Measurements from ENCODE around the gene SORCS3. TPM values are rescaled to one million over a fixed set of nuclear protein-coding genes. Genes with fewer than 3 reads are reported as not detected.

SORCS3 gene
- total and polyA plus RNA-seq, 10 of the 15 experiments (the other 5 are each of a cell fraction or from before 2014, with no cell fraction given) = 0.01 to 0.04 (median 0.02) TPM; not detected in 7

GRCh38 chr10:104922810-104923209, 281.7 kb downstream of the SORCS3 start (continued):
- TF ChIP-seq HSF1 (IDR thresholded peaks at IDR 0.05; ENCODE audit: low read depth, low read length) = no peak

DNA sequence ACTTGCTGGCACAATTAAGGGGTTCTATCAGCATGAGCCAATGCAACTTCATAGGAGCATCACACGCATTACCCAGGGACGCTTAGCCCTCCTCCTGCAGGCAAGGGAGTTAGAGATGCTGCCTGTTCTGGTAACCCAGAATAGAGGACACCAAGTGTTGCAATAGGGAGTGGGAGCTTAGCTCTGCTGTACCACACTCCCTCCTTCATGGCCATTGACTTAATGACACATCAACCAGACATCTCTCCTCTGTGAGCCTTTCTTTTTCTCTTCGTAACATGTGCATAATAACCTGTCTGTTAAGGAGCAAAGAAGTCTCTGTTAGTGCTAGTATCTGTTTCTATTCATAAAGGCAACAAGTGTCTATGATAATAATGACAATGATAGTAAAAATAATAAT, 282.4 kb downstream of the SORCS3 start:
- SMC1A ChIA-PET (ENCODE audit: uncharacterized antibody, unreplicated experiment) = interaction anchor here (0.7 to 1.6 kb wide), 4 partner anchors 16 to 83 kb away, joined by 3 to 4 read pairs (median 3); no protein-coding TSS in a partner anchor
- H3K79me2 ChIP-seq (ENCODE audit: control insufficient read depth, insufficient read depth, low read length) = no peaks in the 10 kb centered on the region
- intact Hi-C loops (cut with micrococcal nuclease; ENCODE audit: unreplicated experiment) = no loop called here
- no peaks in the 10 kb centered on the region; a peak in 1 of 4 replicates for H3K36me3 ChIP-seq (ENCODE audit: control insufficient read depth in 2 of 2, insufficient read depth in 2 of 2, low read length in 1 of 2)
- ATAC-seq (no peak), FAIRE-seq (peak; percentile 59), DNase-seq (ENCODE audit: low read depth, low spot score) (no peak)
- in situ Hi-C loops (cut with MboI) = no loop called here
- H4K20me1 ChIP-seq (ENCODE audit: control insufficient read depth, insufficient read depth) = no peaks in the 10 kb centered on the region
- no peak overlapping the region for H3K4me2 ChIP-seq (ENCODE audit: control insufficient read depth, insufficient read depth)
- H2AFZ ChIP-seq (ENCODE audit: control insufficient read depth, low read depth, low read length) = no peak overlapping the region
- RAD21 ChIA-PET (ENCODE audit: unreplicated experiment) = interaction anchor here (1.5 kb wide), 1 partner anchor 156 kb away, joined by 4 read pairs; no protein-coding TSS in a partner anchor
- no peak overlapping the region for H3K27ac ChIP-seq (ENCODE audit: control insufficient read depth, insufficient read depth)
- BruUV-seq (replicated peaks) = no TSS peak
- H3K27me3 ChIP-seq (replicated peaks in 1 of 2; ENCODE audit: control insufficient read depth in 2 of 2, insufficient read depth in 2 of 2, low read length in 1 of 2) = no peaks in the 10 kb centered on the region
- TF ChIP-seq FOXK2 (IDR thresholded peaks at IDR 0.05) (no peak), MEF2A (IDR thresholded peaks at IDR 0.05; ENCODE audit: insufficient read depth, low read depth, low read length) (no peak), CHD1 (IDR thresholded peaks at IDR 0.05; ENCODE audit: low read depth, low read length) (no peak), IKZF1 (conservative IDR thresholded peaks at IDR 0.05) (no peak), TARDBP (IDR thresholded peaks at IDR 0.05; ENCODE audit: borderline replicate concordance) (no peak), PRDM15 (CRISPR knock-in tag; IDR thresholded peaks at IDR 0.05) (no peak)
- TF ChIP-seq, protein P1, sequence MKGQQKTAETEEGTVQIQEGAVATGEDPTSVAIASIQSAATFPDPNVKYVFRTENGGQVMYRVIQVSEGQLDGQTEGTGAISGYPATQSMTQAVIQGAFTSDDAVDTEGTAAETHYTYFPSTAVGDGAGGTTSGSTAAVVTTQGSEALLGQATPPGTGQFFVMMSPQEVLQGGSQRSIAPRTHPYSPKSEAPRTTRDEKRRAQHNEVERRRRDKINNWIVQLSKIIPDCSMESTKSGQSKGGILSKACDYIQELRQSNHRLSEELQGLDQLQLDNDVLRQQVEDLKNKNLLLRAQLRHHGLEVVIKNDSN (IDR thresholded peaks at IDR 0.05; ENCODE audit: borderline replicate concordance, extremely low read length, insufficient read depth, low read depth, low read length) = no peak
- TF ChIP-seq, protein P2, sequence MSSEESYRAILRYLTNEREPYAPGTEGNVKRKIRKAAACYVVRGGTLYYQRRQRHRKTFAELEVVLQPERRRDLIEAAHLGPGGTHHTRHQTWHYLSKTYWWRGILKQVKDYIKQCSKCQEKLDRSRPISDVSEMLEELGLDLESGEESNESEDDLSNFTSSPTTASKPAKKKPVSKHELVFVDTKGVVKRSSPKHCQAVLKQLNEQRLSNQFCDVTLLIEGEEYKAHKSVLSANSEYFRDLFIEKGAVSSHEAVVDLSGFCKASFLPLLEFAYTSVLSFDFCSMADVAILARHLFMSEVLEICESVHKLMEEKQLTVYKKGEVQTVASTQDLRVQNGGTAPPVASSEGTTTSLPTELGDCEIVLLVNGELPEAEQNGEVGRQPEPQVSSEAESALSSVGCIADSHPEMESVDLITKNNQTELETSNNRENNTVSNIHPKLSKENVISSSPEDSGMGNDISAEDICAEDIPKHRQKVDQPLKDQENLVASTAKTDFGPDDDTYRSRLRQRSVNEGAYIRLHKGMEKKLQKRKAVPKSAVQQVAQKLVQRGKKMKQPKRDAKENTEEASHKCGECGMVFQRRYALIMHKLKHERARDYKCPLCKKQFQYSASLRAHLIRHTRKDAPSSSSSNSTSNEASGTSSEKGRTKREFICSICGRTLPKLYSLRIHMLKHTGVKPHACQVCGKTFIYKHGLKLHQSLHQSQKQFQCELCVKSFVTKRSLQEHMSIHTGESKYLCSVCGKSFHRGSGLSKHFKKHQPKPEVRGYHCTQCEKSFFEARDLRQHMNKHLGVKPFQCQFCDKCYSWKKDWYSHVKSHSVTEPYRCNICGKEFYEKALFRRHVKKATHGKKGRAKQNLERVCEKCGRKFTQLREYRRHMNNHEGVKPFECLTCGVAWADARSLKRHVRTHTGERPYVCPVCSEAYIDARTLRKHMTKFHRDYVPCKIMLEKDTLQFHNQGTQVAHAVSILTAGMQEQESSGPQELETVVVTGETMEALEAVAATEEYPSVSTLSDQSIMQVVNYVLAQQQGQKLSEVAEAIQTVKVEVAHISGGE (CRISPR knock-in tag; IDR thresholded peaks at IDR 0.05) = no peak
- WGBS (ENCODE audit: insufficient coverage, insufficient replicate concordance, low lambda C conversion rate, missing lambda C conversion rate) = 39% methylated on average over 3 of the region's 3 CpGs
- no peaks in the 10 kb centered on the region for H3K9me3 ChIP-seq (replicated peaks; ENCODE audit: control insufficient read depth, insufficient read depth, low read length)
- H3K4me1 ChIP-seq (ENCODE audit: control insufficient read depth, insufficient read depth, low read length) = no peaks in the 10 kb centered on the region
- no peak overlapping the region for H3K4me3 ChIP-seq
- CTCF ChIA-PET = interaction anchor here (0.9 to 3.1 kb wide), 5 partner anchors 8 to 259 kb away, joined by 3 to 12 read pairs (median 5); no protein-coding TSS in a partner anchor
- no peak overlapping the region for H3K9ac ChIP-seq (ENCODE audit: control insufficient read depth, insufficient read depth, low read length)
- POLR2A ChIA-PET = no interaction called here

Measured in GM12878 (cell line).